Epithelial cell of proximal tubule (primary cell): Measurements from ENCODE around the gene HNRNPF. TPM values are rescaled to one million over a fixed set of nuclear protein-coding genes. Genes with fewer than 3 reads are reported as not detected.
"Not testable (repeated sequence)": the region's sequence is repeated elsewhere in the genome, so short reads cannot be mapped to it uniquely, and the experiment has no call there.

Experiments used
- DNase-seq: peaks from one replicate; pipeline ENCODE4 v3.0.0-alpha.2; 2011; ENCODE audit warnings: low read depth
- H3K4me3 ChIP-seq: 2 replicates; pipeline ENCODE4 v1.5.1; 2011; ENCODE audit warnings: low read depth, mild to moderate bottlenecking, low read length
- CTCF ChIP-seq: conservative IDR thresholded peaks from 2 replicates; pipeline ENCODE4 v1.5.1; 2012; ENCODE audit warnings: low read depth, mild to moderate bottlenecking, low read length
- total RNA-seq: library from RNA; depleted of rRNA; stranded (reverse); fragments of >200 nt; gene quantifications from 2 replicates; pipeline ENCODE4 v1.2.3, GENCODE V29; 2015

Gene HNRNPF
- total RNA-seq, 1 donor from 2014 or later, result 207 TPM

GRCh38 chr10:43395571-43396060 is 13.4 kb downstream of the HNRNPF start:
- TF ChIP-seq CTCF, result no peak
- no peak for DNase-seq

GRCh38 chr10:43394868-43395267 is 14.1 kb downstream of the HNRNPF start:
- TF ChIP-seq CTCF, result no peak
- DNase-seq, result no peak
- peak overlapping the region; percentile 71 for H3K4me3 ChIP-seq

More at GRCh38 chr10:43395571-43396060, 13.4 kb downstream of the HNRNPF start:
- peak overlapping the region; percentile 71 for H3K4me3 ChIP-seq

- no peak overlapping the region for H3K4me3 ChIP-seq
- TF ChIP-seq CTCF, result no peak
- DNase-seq, result no peak
These were observed 15.2 kb downstream of the HNRNPF start for GRCh38 chr10:43393606-43394360.

GRCh38 chr10:43393186-43393585 is 15.8 kb downstream of the HNRNPF start:
- not testable (repeated sequence) for DNase-seq, H3K4me3 ChIP-seq

GRCh38 chr10:43392748-43393147 is 16.2 kb downstream of the HNRNPF start:
- no peak for TF ChIP-seq CTCF
- H3K4me3 ChIP-seq, result no peak overlapping the region
- DNase-seq, result no peak

GRCh38 chr10:43391496-43391895 is 17.5 kb downstream of the HNRNPF start:
- TF ChIP-seq CTCF, result no peak

GRCh38 chr10:43390759-43391158 is 18.2 kb downstream of the HNRNPF start:
- DNase-seq, result no peak
- no peak overlapping the region for H3K4me3 ChIP-seq
- peak; percentile 68 for TF ChIP-seq CTCF

More at GRCh38 chr10:43391496-43391895, 17.5 kb downstream of the HNRNPF start:
- DNase-seq, result no peak
- no peak overlapping the region for H3K4me3 ChIP-seq
